WI38 (cell line): ENCODE measurements around the gene GOSR1.
"Not testable (repeated sequence)": the region's sequence is repeated elsewhere in the genome, so short reads cannot be mapped to it uniquely, and the experiment has no call there.

Experiments used
- H3K4me3 ChIP-seq: 2 replicates; pipeline ENCODE4 v1.5.1; 2011; ENCODE audit warnings: low read depth, mild to moderate bottlenecking, control low read depth, low read length
- CTCF ChIP-seq: IDR thresholded peaks from 2 replicates; pipeline ENCODE4 v1.5.1; 2012; ENCODE audit warnings: low read depth, mild to moderate bottlenecking, control low read depth, low read length

The GOSR1 gene

GRCh38 chr17:30532871-30533270 lies 55.7 kb downstream of the GOSR1 start:
- TF ChIP-seq CTCF: no peak
- H3K4me3 ChIP-seq: no peak overlapping the region

- no peak for TF ChIP-seq CTCF
- H3K4me3 ChIP-seq: no peak overlapping the region
Measured at GRCh38 chr17:30534298-30534697, 57.1 kb downstream of the GOSR1 start.

GRCh38 chr17:30534938-30535921 lies 58.0 kb downstream of the GOSR1 start:
- no peak overlapping the region for H3K4me3 ChIP-seq
- TF ChIP-seq CTCF: no peak

- H3K4me3 ChIP-seq: not testable (repeated sequence)
Measured at GRCh38 chr17:30536846-30537245, 59.6 kb downstream of the GOSR1 start.

GRCh38 chr17:30537667-30538066 lies 60.5 kb downstream of the GOSR1 start:
- H3K4me3 ChIP-seq: not testable (repeated sequence)

GRCh38 chr17:30541802-30542201 lies 64.6 kb downstream of the GOSR1 start:
- H3K4me3 ChIP-seq: no peak overlapping the region
- no peak for TF ChIP-seq CTCF

GRCh38 chr17:30543456-30543855 lies 66.2 kb downstream of the GOSR1 start:
- no peak for TF ChIP-seq CTCF
- H3K4me3 ChIP-seq: no peak overlapping the region

GRCh38 chr17:30545024-30545423 lies 67.8 kb downstream of the GOSR1 start:
- no peak overlapping the region for H3K4me3 ChIP-seq

More at GRCh38 chr17:30545024-30545423, 67.8 kb downstream of the GOSR1 start:
- TF ChIP-seq CTCF: no peak
